ENCODE measurements around the gene RNF207. TPM values are rescaled to one million over a fixed set of nuclear protein-coding genes. Genes with fewer than 3 reads are reported as not detected.

RNF207 gene
- total RNA-seq, 3 donors from 2014 or later (not counting 1 experiment from before 2014, with no cell fraction given) = 2.1 to 5.5 (median 2.3) TPM

DNA sequence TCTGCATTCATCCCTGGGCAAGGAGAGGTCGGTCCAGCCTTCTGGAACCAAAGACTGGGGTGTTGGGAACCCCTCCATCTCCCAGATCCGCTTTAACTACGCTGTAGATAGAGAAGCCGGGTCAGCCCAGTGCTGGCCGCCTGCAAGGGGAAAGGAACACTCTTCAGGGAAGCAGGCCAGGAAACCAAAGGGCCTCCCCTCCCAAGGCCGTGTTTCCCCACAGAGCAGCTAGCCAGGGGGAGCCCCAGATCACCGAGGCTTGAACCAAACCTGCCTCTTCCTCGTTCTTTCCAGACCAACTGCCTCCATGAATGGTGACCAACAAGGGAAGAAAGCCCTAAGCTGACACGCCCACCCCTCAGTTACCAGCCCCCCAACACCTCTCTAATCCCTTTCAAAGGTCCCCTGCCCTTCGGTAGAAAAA, 24.6 kb upstream of the RNF207 start:
- intact Hi-C loops (cut with micrococcal nuclease) = no loop called here
- H3K27ac Mint-ChIP-seq = no peak overlapping the region

DNA sequence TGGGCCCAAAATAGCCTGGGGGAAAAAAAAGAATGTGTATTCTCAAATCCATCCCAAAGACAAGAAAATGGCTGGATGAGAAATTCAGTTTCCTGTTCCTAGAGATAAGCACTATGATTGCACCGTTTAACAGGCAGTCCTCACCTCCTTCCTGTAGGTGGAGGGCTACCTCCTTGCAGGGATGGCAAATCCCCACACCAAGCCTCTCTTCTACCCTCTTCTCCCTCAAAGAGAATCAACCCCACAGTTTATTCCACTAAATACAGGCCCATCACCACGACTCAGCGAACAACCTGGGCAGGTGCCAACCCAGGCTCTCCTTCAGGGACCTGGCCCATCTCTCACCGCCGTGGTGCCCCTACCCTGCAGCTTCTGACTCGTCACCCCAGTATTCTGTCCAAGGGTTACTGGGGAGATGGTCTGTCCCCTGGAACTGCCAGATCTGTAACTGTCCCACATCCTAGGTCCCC, 22.4 kb upstream of the RNF207 start:
- Mint-ChIP-seq H3K36me3 (no peaks in the 10 kb centered on the region), H3K9me3 (no peaks in the 10 kb centered on the region), H3K4me1 (peaks cover 14 to 29% of the 10 kb centered on the region in 2 donors), H3K4me3 (no peak overlapping the region), H3K27me3 (ENCODE audit: low read depth in 2 of 2) (peaks cover 12 to 21% of the 10 kb centered on the region in 2 donors), H3K27ac (no peak overlapping the region)
- DNase-seq (no peak), ATAC-seq (no peak)
- Histone ChIP-seq H3K4me3 (ENCODE audit: low read length) (no peak overlapping the region), H3K36me3 (ENCODE audit: control insufficient read depth, insufficient read depth, low read length) (peaks cover 14% of the 10 kb centered on the region), H3K4me1 (ENCODE audit: control insufficient read depth, insufficient read depth, low read length) (peaks cover 15% of the 10 kb centered on the region), H3K9me3 (ENCODE audit: control insufficient read depth, insufficient read depth, low read length) (no peaks in the 10 kb centered on the region), H3K27me3 (ENCODE audit: control insufficient read depth, insufficient read depth, low read length) (peaks cover 14% of the 10 kb centered on the region), H3K27ac (ENCODE audit: low read length) (no peak overlapping the region)
- WGBS (ENCODE audit: insufficient coverage) = 67% methylated on average over 6 of the region's 6 CpGs
- intact Hi-C loops (cut with micrococcal nuclease) = no loop called here
- TF ChIP-seq, protein P1, sequence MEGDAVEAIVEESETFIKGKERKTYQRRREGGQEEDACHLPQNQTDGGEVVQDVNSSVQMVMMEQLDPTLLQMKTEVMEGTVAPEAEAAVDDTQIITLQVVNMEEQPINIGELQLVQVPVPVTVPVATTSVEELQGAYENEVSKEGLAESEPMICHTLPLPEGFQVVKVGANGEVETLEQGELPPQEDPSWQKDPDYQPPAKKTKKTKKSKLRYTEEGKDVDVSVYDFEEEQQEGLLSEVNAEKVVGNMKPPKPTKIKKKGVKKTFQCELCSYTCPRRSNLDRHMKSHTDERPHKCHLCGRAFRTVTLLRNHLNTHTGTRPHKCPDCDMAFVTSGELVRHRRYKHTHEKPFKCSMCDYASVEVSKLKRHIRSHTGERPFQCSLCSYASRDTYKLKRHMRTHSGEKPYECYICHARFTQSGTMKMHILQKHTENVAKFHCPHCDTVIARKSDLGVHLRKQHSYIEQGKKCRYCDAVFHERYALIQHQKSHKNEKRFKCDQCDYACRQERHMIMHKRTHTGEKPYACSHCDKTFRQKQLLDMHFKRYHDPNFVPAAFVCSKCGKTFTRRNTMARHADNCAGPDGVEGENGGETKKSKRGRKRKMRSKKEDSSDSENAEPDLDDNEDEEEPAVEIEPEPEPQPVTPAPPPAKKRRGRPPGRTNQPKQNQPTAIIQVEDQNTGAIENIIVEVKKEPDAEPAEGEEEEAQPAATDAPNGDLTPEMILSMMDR (IDR thresholded peaks at IDR 0.05) = no peak

More for the DNA sequence above, 24.6 kb upstream of the RNF207 start:
- no peak for DNase-seq
- no peak overlapping the region for H3K27ac ChIP-seq (ENCODE audit: low read length)
- peaks cover 27% of the 10 kb centered on the region for H3K27me3 ChIP-seq (ENCODE audit: control insufficient read depth, insufficient read depth, low read length)
- no peak overlapping the region for H3K4me3 ChIP-seq (ENCODE audit: low read length)
- H3K36me3 ChIP-seq (ENCODE audit: control insufficient read depth, insufficient read depth, low read length) = peaks cover 8% of the 10 kb centered on the region
- H3K9me3 Mint-ChIP-seq = no peaks in the 10 kb centered on the region
- no peak for ATAC-seq
- WGBS (ENCODE audit: insufficient coverage) = 15% methylated on average over 10 of the region's 10 CpGs
- H3K36me3 Mint-ChIP-seq = no peaks in the 10 kb centered on the region
- peaks cover 17 to 36% of the 10 kb centered on the region in 2 donors for H3K4me1 Mint-ChIP-seq
- peaks cover 28 to 38% of the 10 kb centered on the region in 2 donors for H3K27me3 Mint-ChIP-seq (ENCODE audit: low read depth in 2 of 2)
- peaks cover 16% of the 10 kb centered on the region for H3K4me1 ChIP-seq (ENCODE audit: control insufficient read depth, insufficient read depth, low read length)
- H3K4me3 Mint-ChIP-seq = peak overlapping the region; percentile 70
- TF ChIP-seq, protein P1 (IDR thresholded peaks at IDR 0.05) = no peak
- no peaks in the 10 kb centered on the region for H3K9me3 ChIP-seq (ENCODE audit: control insufficient read depth, insufficient read depth, low read length)

DNA sequence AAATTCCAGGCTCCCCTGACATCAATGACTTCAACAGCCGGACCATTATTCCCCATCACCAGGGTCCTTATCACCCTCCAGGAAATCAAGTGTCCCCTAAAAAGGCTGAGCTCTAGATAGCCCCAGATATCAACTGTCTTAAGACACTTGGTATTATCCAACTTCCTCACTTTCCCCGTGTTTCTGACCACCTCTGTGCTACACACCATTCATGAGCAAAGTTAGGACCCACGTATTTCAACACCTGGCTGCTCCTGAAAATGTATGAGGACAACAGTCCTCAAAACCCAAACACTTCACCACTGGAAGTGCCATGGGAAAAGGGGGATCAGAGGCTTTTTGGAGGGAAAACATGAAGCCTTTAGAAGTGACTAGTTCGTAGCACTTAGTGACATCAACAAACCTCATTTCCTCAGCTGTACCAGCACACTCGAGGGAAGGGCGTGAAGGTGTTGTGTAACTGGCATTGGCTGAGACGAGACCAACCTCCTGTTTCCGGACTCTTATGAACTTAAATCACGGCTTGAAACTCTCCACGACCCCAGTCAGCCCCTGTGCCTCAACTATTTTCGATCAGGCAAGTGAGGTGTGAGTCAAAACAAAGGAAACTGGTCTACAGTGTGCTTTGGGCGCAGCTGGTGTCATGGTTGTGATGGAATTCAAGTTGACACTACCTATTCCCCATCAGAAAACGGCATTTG, 21.7 kb upstream of the RNF207 start:
- intact Hi-C loops (cut with micrococcal nuclease) = no loop called here
- H3K27ac Mint-ChIP-seq = no peak overlapping the region
- no peaks in the 10 kb centered on the region for H3K36me3 Mint-ChIP-seq

More for the DNA sequence above, 21.7 kb upstream of the RNF207 start:
- peaks cover 10% of the 10 kb centered on the region for H3K27me3 ChIP-seq (ENCODE audit: control insufficient read depth, insufficient read depth, low read length)
- H3K27me3 Mint-ChIP-seq (ENCODE audit: low read depth in 2 of 2) = peaks cover 12 to 16% of the 10 kb centered on the region in 2 donors
- ATAC-seq = no peak
- no peaks in the 10 kb centered on the region for H3K9me3 ChIP-seq (ENCODE audit: control insufficient read depth, insufficient read depth, low read length)
- TF ChIP-seq, protein P1 (IDR thresholded peaks at IDR 0.05) = no peak
- DNase-seq = no peak
- 75% methylated on average over 12 of the region's 13 CpGs for WGBS (ENCODE audit: insufficient coverage)
- peaks cover 8% of the 10 kb centered on the region for H3K4me1 ChIP-seq (ENCODE audit: control insufficient read depth, insufficient read depth, low read length)
- no peak overlapping the region for H3K4me3 ChIP-seq (ENCODE audit: low read length)
- peaks cover 15% of the 10 kb centered on the region for H3K36me3 ChIP-seq (ENCODE audit: control insufficient read depth, insufficient read depth, low read length)
- H3K9me3 Mint-ChIP-seq = no peaks in the 10 kb centered on the region
- H3K4me3 Mint-ChIP-seq = no peak overlapping the region
- H3K4me1 Mint-ChIP-seq = peaks cover 14 to 30% of the 10 kb centered on the region in 2 donors
- H3K27ac ChIP-seq (ENCODE audit: low read length) = no peak overlapping the region

Data from natural killer cell (primary cell).